ENCODE data around the gene NBEAL2. TPM values are rescaled to one million over a fixed set of nuclear protein-coding genes. Genes with fewer than 3 reads are reported as not detected.
A peak's percentile ranks its signal among the peaks of the same experiment; 100 is the strongest.

Gene NBEAL2
- total RNA-seq, 4 donors from 2014 or later = 17.4 to 113 (median 33.6) TPM

DNA sequence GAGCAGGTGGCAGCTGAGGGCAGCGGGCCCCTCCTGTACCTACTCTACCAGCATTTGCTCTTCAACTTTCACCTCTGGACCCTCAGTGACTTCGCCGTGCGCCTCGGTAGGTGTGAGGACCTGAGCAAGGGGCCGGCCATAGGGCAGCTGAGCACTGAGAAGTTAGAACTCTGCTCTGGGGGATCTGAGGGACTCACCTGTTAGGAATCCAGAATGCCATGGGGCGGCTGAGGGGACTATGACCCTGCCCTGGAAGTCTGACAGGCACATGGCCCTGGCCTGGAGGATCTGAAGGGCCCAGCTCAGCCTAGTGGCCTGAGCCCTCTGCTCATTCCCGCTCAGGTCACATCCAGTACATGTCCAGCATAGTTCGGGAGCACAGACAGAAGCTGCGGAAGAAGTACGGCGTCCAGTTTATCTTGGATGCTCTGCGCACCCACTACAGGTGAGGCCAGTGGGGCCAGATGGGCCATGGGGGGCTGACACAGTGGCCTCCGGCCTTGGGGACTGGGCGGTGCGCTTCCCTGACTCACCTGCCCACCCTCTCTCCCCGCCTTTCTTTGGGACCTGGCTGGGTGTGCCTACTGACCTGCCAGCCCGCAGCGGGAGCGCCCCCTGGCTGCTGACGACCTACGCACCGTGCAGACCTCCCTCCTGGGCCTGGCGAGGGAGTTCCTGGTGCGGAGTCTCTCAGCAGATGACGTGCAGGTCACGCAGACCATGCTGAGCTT is 18.8 kb downstream of the NBEAL2 start:
- TF ChIP-seq, protein P1, sequence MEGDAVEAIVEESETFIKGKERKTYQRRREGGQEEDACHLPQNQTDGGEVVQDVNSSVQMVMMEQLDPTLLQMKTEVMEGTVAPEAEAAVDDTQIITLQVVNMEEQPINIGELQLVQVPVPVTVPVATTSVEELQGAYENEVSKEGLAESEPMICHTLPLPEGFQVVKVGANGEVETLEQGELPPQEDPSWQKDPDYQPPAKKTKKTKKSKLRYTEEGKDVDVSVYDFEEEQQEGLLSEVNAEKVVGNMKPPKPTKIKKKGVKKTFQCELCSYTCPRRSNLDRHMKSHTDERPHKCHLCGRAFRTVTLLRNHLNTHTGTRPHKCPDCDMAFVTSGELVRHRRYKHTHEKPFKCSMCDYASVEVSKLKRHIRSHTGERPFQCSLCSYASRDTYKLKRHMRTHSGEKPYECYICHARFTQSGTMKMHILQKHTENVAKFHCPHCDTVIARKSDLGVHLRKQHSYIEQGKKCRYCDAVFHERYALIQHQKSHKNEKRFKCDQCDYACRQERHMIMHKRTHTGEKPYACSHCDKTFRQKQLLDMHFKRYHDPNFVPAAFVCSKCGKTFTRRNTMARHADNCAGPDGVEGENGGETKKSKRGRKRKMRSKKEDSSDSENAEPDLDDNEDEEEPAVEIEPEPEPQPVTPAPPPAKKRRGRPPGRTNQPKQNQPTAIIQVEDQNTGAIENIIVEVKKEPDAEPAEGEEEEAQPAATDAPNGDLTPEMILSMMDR (IDR thresholded peaks at IDR 0.05) = no peak
- DNase-seq (ENCODE audit: low spot score) = peak; percentile 48
- ATAC-seq (ENCODE audit: low FRiP score) = peak; percentile 65

DNA sequence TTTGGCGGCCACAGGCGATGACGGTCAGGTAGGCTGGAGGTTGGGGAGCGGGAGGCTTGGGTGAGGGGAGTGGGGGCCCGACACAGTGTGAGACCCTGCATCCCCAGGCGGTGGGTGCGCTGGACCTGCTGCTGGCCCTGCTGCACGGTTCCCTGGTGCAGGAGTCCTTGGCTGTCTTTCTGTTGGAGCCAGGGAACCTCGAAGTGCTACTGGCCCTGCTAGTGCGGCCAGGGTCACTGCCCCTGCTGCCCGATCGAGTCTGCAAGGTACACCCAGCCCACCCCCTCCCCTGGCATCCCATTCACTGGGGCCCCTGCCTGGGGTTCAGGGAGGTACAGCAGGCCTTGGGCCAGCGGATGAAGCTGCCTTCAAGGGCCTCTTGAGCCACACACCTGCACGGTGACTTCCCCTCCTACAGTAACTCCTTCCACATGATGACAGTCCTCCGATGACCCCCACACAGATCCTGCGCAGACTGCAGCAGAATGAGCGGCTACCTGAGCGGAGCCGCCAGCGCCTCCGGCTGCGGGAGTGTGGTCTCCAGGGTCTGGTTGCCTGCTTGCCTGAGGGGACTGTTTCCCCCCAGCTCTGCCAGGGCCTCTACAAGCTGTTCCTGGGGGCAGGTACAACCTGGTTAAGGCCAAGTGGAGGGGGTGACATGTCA is 19.5 kb downstream of the NBEAL2 start:
- no peak for ATAC-seq (ENCODE audit: low FRiP score)
- DNase-seq (ENCODE audit: low spot score) = no peak
- TF ChIP-seq, protein P1 (IDR thresholded peaks at IDR 0.05) = no peak

DNA sequence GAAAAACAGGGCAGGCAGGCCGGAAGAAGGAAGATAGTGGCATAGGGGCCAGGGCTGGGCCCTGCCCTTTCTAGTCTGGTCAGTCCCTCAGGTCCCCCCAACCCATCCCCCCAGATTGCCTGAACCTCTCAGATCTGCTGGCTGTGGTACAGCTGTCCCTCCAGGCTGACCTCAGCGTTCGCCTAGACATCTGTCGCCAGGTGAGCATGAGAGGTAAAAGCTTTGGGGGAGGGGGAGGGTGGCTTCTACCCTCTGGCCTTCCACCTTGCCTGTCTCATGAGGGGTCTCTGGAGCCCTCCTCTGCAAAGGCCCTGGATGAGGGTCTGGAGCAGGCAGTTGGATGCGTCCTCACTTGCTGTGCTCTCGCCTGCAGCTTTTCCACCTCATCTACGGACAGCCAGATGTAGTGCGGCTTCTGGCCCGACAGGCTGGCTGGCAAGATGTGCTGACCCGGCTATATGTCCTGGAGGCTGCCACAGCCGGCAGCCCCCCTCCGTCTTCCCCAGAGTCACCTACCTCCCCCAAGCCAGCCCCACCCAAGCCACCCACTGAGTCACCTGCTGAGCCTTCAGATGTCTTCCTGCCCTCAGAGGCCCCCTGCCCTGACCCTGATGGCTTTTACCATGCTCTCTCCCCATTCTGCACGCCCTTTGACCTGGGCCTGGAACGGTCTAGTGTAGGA is 20.2 kb downstream of the NBEAL2 start:
- ATAC-seq (ENCODE audit: low FRiP score) (no peak), DNase-seq (ENCODE audit: low spot score) (no peak)
- TF ChIP-seq, protein P1 (IDR thresholded peaks at IDR 0.05) = no peak

DNA sequence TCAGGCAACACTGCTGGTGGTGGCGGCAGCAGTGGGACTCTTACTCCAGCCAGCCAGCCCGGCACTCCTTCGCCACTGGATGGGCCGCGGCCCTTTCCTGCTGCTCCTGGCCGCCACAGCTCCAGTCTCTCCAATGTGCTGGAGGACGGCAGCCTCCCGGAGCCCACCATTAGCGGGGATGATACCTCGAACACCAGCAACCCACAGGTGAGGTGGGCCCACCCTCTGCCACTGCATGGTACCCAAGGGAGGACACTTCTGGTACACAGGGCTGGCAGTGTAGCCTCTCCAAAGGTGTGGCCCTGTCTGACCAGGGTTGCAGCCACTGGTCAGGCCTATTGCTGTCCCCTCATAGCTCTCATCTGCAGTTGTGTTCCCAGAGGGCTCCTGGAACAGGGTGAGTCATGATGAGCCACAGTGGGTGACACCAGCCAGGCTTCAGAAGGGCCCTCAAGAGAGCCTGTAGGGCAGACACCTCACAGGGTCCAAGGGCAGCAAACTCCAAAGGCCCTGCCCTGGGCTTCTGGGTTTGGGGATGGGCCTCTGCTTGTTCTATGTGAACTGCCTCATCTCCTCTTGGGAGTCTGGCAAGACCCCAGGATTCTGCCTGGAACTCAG is 20.8 kb downstream of the NBEAL2 start:
- DNase-seq (ENCODE audit: low spot score) (no peak), ATAC-seq (ENCODE audit: low FRiP score) (no peak)
- TF ChIP-seq, protein P1 (IDR thresholded peaks at IDR 0.05) = no peak

DNA sequence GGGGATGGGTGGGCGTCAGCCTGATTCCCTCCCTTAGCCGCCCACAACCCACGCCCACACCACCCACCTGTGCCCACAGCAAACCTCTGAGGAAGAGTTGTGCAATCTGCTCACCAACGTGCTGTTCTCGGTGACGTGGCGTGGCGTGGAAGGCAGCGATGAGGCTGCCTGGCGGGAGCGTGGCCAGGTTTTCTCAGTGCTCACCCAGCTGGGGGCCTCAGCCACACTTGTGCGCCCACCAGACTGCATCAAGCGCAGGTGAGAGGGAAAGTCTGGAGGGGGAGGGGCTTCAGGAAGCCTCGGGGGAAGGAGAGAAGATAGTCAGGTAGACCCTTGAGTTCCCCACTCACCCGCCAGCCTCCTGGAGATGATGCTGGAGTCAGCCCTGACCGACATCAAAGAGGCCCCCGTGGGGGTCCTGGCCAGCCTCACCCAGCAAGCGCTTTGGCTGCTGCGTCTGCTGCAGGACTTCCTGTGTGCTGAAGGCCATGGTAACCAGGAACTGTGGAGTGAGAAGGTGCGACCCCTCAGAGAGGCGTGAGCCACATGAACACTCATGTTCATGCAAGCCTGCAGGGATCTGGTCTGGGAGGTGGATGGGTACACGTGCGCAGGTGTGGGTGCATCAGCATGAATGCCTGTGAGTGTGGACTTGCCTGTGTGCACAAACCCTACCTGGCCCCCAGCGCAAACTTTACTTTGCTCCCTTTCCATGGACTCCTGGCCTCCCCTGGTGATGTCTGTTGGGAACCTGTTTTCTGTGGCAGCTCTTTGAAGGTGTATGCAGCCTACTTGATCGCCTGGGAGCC is 21.7 kb downstream of the NBEAL2 start:
- no peak for ATAC-seq (ENCODE audit: low FRiP score)
- TF ChIP-seq, protein P1 (IDR thresholded peaks at IDR 0.05) = no peak
- no peak for DNase-seq (ENCODE audit: low spot score)

DNA sequence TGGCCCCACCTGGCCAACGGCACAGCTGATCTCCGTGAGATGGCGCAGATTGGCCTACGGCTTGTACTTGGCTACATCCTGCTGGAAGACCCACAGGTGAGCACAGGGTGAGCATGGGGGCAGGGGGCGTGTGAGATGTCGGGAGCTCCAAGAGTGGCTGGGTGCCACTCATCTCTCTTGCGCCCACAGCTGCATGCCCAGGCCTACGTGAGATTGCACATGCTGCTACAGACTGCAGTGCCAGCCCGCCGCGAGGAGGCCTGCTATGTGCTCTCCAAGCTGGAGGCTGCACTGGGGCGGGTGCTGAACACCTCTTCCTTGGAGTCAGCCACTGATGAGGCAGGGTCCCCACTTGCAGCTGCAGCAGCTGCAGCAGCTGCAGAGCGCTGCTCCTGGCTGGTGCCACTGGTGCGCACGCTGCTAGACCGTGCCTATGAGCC is 22.3 kb downstream of the NBEAL2 start:
- no peak for ATAC-seq (ENCODE audit: low FRiP score)
- DNase-seq (ENCODE audit: low spot score) = no peak

More for the DNA sequence above, 22.3 kb downstream of the NBEAL2 start:
- TF ChIP-seq, protein P1 (IDR thresholded peaks at IDR 0.05) = no peak

Data from omental fat pad (tissue), 4 donors.